PC-9 (cell line): ENCODE results near the gene CALY.

Experiments
- EZH2 ChIP-seq: fragments of 200-600 bp; sonication (generic); IDR thresholded peaks from 2 replicates; pipeline ENCODE4 v1.8.0; 2017; ENCODE audit warnings: antibody characterized with exemption, low read depth
- TF ChIP-seq, protein P1 (sequence below): fragments of 200-600 bp; sonication (generic); conservative IDR thresholded peaks from 2 replicates; pipeline ENCODE4 v1.6.1; 2017; ENCODE audit warnings: mixed run types, antibody characterized with exemption, mild to moderate bottlenecking, moderate library complexity

DNA sequence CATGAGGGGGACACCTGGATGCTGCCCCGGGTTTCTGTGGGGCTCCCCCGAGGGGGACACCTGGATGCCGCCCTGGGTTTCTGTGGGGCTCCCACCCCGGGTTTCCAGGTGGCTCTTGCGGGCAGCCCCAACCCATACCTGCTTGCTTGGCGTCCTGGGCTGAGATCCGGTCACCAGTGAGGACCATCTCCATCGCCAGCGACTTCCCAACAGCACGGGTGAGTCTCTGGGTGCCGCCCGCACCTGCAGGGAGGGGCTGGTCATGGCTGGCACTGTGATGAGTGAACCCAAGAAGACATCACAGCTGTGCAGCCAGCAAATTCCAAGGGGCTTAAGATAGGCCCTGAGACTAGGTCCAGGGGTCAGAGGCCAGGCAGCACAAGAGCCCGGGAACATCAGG lies 30.1 kb upstream of the CALY start:
- TF ChIP-seq, protein P1, sequence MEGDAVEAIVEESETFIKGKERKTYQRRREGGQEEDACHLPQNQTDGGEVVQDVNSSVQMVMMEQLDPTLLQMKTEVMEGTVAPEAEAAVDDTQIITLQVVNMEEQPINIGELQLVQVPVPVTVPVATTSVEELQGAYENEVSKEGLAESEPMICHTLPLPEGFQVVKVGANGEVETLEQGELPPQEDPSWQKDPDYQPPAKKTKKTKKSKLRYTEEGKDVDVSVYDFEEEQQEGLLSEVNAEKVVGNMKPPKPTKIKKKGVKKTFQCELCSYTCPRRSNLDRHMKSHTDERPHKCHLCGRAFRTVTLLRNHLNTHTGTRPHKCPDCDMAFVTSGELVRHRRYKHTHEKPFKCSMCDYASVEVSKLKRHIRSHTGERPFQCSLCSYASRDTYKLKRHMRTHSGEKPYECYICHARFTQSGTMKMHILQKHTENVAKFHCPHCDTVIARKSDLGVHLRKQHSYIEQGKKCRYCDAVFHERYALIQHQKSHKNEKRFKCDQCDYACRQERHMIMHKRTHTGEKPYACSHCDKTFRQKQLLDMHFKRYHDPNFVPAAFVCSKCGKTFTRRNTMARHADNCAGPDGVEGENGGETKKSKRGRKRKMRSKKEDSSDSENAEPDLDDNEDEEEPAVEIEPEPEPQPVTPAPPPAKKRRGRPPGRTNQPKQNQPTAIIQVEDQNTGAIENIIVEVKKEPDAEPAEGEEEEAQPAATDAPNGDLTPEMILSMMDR = no peak
- TF ChIP-seq EZH2 = no peak
